ENCODE results near the gene GLS. TPM values are rescaled to one million over a fixed set of nuclear protein-coding genes. Genes with fewer than 3 reads are reported as not detected.

Gene GLS
- total RNA-seq, 1 donor from 2014 or later, result 180 TPM

DNA sequence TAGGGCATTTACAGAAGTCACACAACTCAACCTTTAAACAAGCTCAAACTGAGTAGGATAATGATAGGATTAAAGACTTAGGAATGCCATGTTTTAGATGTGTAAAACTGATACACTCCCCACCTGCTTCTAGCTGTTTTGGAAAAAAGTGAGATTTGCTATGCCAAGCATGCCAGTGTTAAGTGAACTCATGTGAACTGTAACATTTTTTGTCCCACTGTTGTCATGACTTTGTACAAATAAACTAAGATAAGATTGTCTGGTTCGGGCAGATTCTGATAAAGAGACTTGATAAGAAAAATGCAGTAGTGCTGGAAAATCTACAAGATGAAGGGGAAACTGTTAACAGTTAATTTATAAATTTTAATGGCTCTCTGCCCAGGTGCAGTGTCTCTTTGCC is 66.5 kb downstream of the GLS start:
- Histone ChIP-seq H3K27me3 (ENCODE audit: low read depth) (no peaks in the 10 kb centered on the region), H3K4me1 (peaks cover 31% of the 10 kb centered on the region), H3K9me3 (no peaks in the 10 kb centered on the region), H3K27ac (peak overlapping the region; percentile 73), H3K36me3 (no peaks in the 10 kb centered on the region), H3K4me3 (no peak overlapping the region)
- ATAC-seq (peak; percentile 63 to 73), DNase-seq (no peak)
- TF ChIP-seq, protein P1, sequence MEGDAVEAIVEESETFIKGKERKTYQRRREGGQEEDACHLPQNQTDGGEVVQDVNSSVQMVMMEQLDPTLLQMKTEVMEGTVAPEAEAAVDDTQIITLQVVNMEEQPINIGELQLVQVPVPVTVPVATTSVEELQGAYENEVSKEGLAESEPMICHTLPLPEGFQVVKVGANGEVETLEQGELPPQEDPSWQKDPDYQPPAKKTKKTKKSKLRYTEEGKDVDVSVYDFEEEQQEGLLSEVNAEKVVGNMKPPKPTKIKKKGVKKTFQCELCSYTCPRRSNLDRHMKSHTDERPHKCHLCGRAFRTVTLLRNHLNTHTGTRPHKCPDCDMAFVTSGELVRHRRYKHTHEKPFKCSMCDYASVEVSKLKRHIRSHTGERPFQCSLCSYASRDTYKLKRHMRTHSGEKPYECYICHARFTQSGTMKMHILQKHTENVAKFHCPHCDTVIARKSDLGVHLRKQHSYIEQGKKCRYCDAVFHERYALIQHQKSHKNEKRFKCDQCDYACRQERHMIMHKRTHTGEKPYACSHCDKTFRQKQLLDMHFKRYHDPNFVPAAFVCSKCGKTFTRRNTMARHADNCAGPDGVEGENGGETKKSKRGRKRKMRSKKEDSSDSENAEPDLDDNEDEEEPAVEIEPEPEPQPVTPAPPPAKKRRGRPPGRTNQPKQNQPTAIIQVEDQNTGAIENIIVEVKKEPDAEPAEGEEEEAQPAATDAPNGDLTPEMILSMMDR (IDR thresholded peaks at IDR 0.05), result no peak
- intact Hi-C loops (cut with DNase I), result no loop called here

- Histone ChIP-seq H3K9me3 (no peaks in the 10 kb centered on the region), H3K36me3 (no peaks in the 10 kb centered on the region), H3K4me3 (peak overlapping the region; percentile 7), H3K4me1 (peaks cover 31% of the 10 kb centered on the region), H3K27ac (peak overlapping the region; percentile 73), H3K27me3 (ENCODE audit: low read depth) (no peaks in the 10 kb centered on the region)
- intact Hi-C loops (cut with DNase I), result no loop called here
- TF ChIP-seq, protein P1 (IDR thresholded peaks at IDR 0.05), result no peak
- peak; percentile 79 to 84 for ATAC-seq
- DNase-seq, result no peak
These were observed 67.2 kb downstream of the GLS start for GRCh38 chr2:190947711-190948251.

DNA sequence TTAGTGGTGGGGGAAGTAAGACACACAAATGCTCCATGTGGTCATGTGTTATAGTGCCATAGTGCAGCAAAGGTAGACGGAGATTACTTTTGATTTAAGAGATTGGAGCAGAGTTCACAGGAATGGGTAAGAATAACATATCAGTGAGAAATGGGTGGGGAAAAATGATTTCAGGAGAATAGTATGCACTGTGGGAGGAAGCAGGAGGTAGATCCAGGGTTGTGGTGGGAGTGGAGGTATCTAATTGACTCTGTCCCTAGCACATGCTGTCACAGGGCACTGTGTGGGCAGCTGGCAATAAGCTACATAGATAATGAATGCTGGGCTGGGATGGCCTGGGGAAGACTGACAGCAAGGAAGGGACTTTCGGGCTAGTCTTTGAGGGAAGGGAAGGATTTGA is 68.0 kb downstream of the GLS start:
- H3K36me3 ChIP-seq, result no peaks in the 10 kb centered on the region
- no peak overlapping the region for H3K4me3 ChIP-seq
- H3K27ac ChIP-seq, result peak overlapping the region; percentile 73
- H3K4me1 ChIP-seq, result peaks cover 31% of the 10 kb centered on the region
- intact Hi-C loops (cut with DNase I), result no loop called here
- DNase-seq (no peak), ATAC-seq (peak; percentile 23 to 47)
- TF ChIP-seq, protein P1 (IDR thresholded peaks at IDR 0.05), result no peak
- H3K27me3 ChIP-seq (ENCODE audit: low read depth), result no peaks in the 10 kb centered on the region
- H3K9me3 ChIP-seq, result no peaks in the 10 kb centered on the region

GRCh38 chr2:190950566-190950991 is 70.0 kb downstream of the GLS start:
- no peak for ATAC-seq

GRCh38 chr2:190953257-190953656 is 72.6 kb downstream of the GLS start:
- ATAC-seq (peak in 1 of 2 donors; percentile 18), DNase-seq (no peak)
- no peak overlapping the region for H3K4me3 ChIP-seq
- peaks cover 9% of the 10 kb centered on the region for H3K4me1 ChIP-seq
- H3K27ac ChIP-seq, result no peak overlapping the region
- H3K9me3 ChIP-seq, result no peaks in the 10 kb centered on the region
- H3K27me3 ChIP-seq (ENCODE audit: low read depth), result no peaks in the 10 kb centered on the region
- TF ChIP-seq, protein P1 (IDR thresholded peaks at IDR 0.05), result no peak
- no peaks in the 10 kb centered on the region for H3K36me3 ChIP-seq
- intact Hi-C loops (cut with DNase I), result no loop called here

More at GRCh38 chr2:190950566-190950991, 70.0 kb downstream of the GLS start:
- intact Hi-C loops (cut with DNase I), result no loop called here
- H3K4me3 ChIP-seq, result no peak overlapping the region
- no peak overlapping the region for H3K27ac ChIP-seq
- no peaks in the 10 kb centered on the region for H3K27me3 ChIP-seq (ENCODE audit: low read depth)
- TF ChIP-seq, protein P1 (IDR thresholded peaks at IDR 0.05), result no peak
- H3K9me3 ChIP-seq, result no peaks in the 10 kb centered on the region
- H3K4me1 ChIP-seq, result peaks cover 31% of the 10 kb centered on the region
- H3K36me3 ChIP-seq, result no peaks in the 10 kb centered on the region
- no peak for DNase-seq
